ENCODE results near the gene WNT3A. TPM values are rescaled to one million over a fixed set of nuclear protein-coding genes. Genes with fewer than 3 reads are reported as not detected.

WNT3A gene
- polyA plus RNA-seq, 1 of the 3 experiments (the other 2 are of a cell fraction) = not detected

- Histone ChIP-seq H3K27me3 (ENCODE audit: insufficient read depth) (peaks cover 37% of the 10 kb centered on the region; the same call in 1 of the 2 replicates), H3K79me2 (ENCODE audit: insufficient read depth) (no peaks in the 10 kb centered on the region), H3K4me1 (ENCODE audit: control insufficient read depth in 1 of 2, insufficient read depth in 2 of 2, low read depth in 1 of 2, low read length in 1 of 2) (peaks cover 0 to 3% of the 10 kb centered on the region in 2 experiments; a peak in 2 of 4 replicates), H3F3A (replicated peaks; ENCODE audit: insufficient read depth) (no peaks in the 10 kb centered on the region), H3K4me2 (no peak overlapping the region), H3K36me3 (replicated peaks in 1 of 2; ENCODE audit: control insufficient read depth in 1 of 2, insufficient read depth in 2 of 2, low read length in 1 of 2) (no peaks in the 10 kb centered on the region), H3K27ac (ENCODE audit: low read depth in 2 of 2, low read length in 1 of 2) (no peak overlapping the region), H3K4me3 (ENCODE audit: low read depth in 2 of 2, low read length in 1 of 2) (no peak overlapping the region), H3K9me3 (no peaks in the 10 kb centered on the region), H4K20me1 (ENCODE audit: insufficient read depth) (no peaks in the 10 kb centered on the region), H3K9ac (no peak overlapping the region), H2AFZ (ENCODE audit: low read depth) (no peak overlapping the region), H3K9me2 (no peaks in the 10 kb centered on the region)
- no peak for DNase-seq
- WGBS (ENCODE audit: low lambda C conversion rate) = 70% methylated on average over 8 of the region's 15 CpGs
- ChIA-PET POLR2A (no interaction called here), CTCF (no interaction called here)
- TF ChIP-seq, protein P1, sequence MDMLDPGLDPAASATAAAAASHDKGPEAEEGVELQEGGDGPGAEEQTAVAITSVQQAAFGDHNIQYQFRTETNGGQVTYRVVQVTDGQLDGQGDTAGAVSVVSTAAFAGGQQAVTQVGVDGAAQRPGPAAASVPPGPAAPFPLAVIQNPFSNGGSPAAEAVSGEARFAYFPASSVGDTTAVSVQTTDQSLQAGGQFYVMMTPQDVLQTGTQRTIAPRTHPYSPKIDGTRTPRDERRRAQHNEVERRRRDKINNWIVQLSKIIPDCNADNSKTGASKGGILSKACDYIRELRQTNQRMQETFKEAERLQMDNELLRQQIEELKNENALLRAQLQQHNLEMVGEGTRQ (IDR thresholded peaks at IDR 0.05; ENCODE audit: borderline replicate concordance, low read depth, low read length) = no peak
- TF ChIP-seq JUND (IDR thresholded peaks at IDR 0.05) (no peak), POLR2AphosphoS5 (IDR thresholded peaks at IDR 0.05; ENCODE audit: low read depth, low read length) (no peak), PBX3 (IDR thresholded peaks at IDR 0.05) (no peak), FOXJ3 (CRISPR knock-in tag; IDR thresholded peaks at IDR 0.05) (no peak)
These were observed 56.7 kb downstream of the WNT3A start for GRCh38 chr1:228063251-228064191.

- H3K9me3 ChIP-seq = no peaks in the 10 kb centered on the region
- peaks cover 0 to 3% of the 10 kb centered on the region in 2 experiments; a peak in 2 of 4 replicates for H3K4me1 ChIP-seq (ENCODE audit: control insufficient read depth in 1 of 2, insufficient read depth in 2 of 2, low read depth in 1 of 2, low read length in 1 of 2)
- POLR2A ChIA-PET = no interaction called here
- H3K9me2 ChIP-seq = no peaks in the 10 kb centered on the region
- no peaks in the 10 kb centered on the region for H3K36me3 ChIP-seq (replicated peaks in 1 of 2; ENCODE audit: control insufficient read depth in 1 of 2, insufficient read depth in 2 of 2, low read length in 1 of 2)
- no peak overlapping the region for H3K4me3 ChIP-seq (ENCODE audit: low read depth in 2 of 2, low read length in 1 of 2)
- H4K20me1 ChIP-seq (ENCODE audit: insufficient read depth) = no peaks in the 10 kb centered on the region
- CTCF ChIA-PET = no interaction called here
- H3K79me2 ChIP-seq (ENCODE audit: insufficient read depth) = no peaks in the 10 kb centered on the region
- no peak overlapping the region for H2AFZ ChIP-seq (ENCODE audit: low read depth)
- no peak for TF ChIP-seq TCF12 (IDR thresholded peaks at IDR 0.05)
- TF ChIP-seq, protein P1 (IDR thresholded peaks at IDR 0.05; ENCODE audit: borderline replicate concordance, low read depth, low read length) = no peak
- no peak for TF ChIP-seq RXRA (IDR thresholded peaks at IDR 0.05; ENCODE audit: borderline replicate concordance, low read depth)
- TF ChIP-seq MXI1 (IDR thresholded peaks at IDR 0.05; ENCODE audit: low read depth, low read length) = no peak
- H3K9ac ChIP-seq = no peak overlapping the region
- DNase-seq = no peak
- H3K27ac ChIP-seq (ENCODE audit: low read depth in 2 of 2, low read length in 1 of 2) = no peak overlapping the region
- H3K27me3 ChIP-seq (ENCODE audit: insufficient read depth) = peaks cover 29% of the 10 kb centered on the region; the same call in 1 of the 2 replicates
- no peaks in the 10 kb centered on the region for H3F3A ChIP-seq (replicated peaks; ENCODE audit: insufficient read depth)
- no peak overlapping the region for H3K4me2 ChIP-seq
- 86% methylated on average over 4 of the region's 8 CpGs for WGBS (ENCODE audit: low lambda C conversion rate)
These were observed 57.5 kb downstream of the WNT3A start for GRCh38 chr1:228064296-228064695.

Data from SK-N-SH (cell line).